ENCODE results near the gene PPP2R2C. TPM values are rescaled to one million over a fixed set of nuclear protein-coding genes. Genes with fewer than 3 reads are reported as not detected.

Gene PPP2R2C
- polyA plus RNA-seq, 1 experiment: 0.06 TPM

GRCh38 chr4:6367371-6367851, 105.0 kb downstream of the PPP2R2C start:
- DNase-seq (ENCODE audit: low read depth): no peak
- no peak for TF ChIP-seq CTCF (IDR thresholded peaks at IDR 0.05; ENCODE audit: insufficient read depth, low read depth, low read length)

GRCh38 chr4:6366581-6366980, 105.8 kb downstream of the PPP2R2C start:
- POLR2A ChIA-PET: no interaction called here
- CTCF ChIA-PET: no interaction called here
- Histone ChIP-seq H3K4me3 (ENCODE audit: low read depth, low read length) (no peak overlapping the region), H3K27me3 (ENCODE audit: control insufficient read depth, insufficient read depth, low read length) (peaks cover 2% of the 10 kb centered on the region), H3K36me3 (ENCODE audit: control insufficient read depth, insufficient read depth, low read length) (no peaks in the 10 kb centered on the region)
- no peak for DNase-seq (ENCODE audit: low read depth)
- no peak for TF ChIP-seq CTCF (IDR thresholded peaks at IDR 0.05; ENCODE audit: insufficient read depth, low read depth, low read length)

More at GRCh38 chr4:6367371-6367851, 105.0 kb downstream of the PPP2R2C start:
- CTCF ChIA-PET: no interaction called here
- H3K27me3 ChIP-seq (ENCODE audit: control insufficient read depth, insufficient read depth, low read length): peaks cover 2% of the 10 kb centered on the region
- no peak overlapping the region for H3K4me3 ChIP-seq (ENCODE audit: low read depth, low read length)
- POLR2A ChIA-PET: no interaction called here
- no peaks in the 10 kb centered on the region for H3K36me3 ChIP-seq (ENCODE audit: control insufficient read depth, insufficient read depth, low read length)

GRCh38 chr4:6365545-6366086, 106.8 kb downstream of the PPP2R2C start:
- TF ChIP-seq CTCF (IDR thresholded peaks at IDR 0.05; ENCODE audit: insufficient read depth, low read depth, low read length): no peak
- ChIA-PET CTCF (no interaction called here), POLR2A (no interaction called here)
- no peak for DNase-seq (ENCODE audit: low read depth)
- Histone ChIP-seq H3K27me3 (ENCODE audit: control insufficient read depth, insufficient read depth, low read length) (peaks cover 2% of the 10 kb centered on the region), H3K36me3 (ENCODE audit: control insufficient read depth, insufficient read depth, low read length) (no peaks in the 10 kb centered on the region), H3K4me3 (ENCODE audit: low read depth, low read length) (no peak overlapping the region)

GRCh38 chr4:6364581-6364980, 107.8 kb downstream of the PPP2R2C start:
- H3K4me3 ChIP-seq (ENCODE audit: low read depth, low read length): no peak overlapping the region
- TF ChIP-seq CTCF (IDR thresholded peaks at IDR 0.05; ENCODE audit: insufficient read depth, low read depth, low read length): no peak
- no peaks in the 10 kb centered on the region for H3K36me3 ChIP-seq (ENCODE audit: control insufficient read depth, insufficient read depth, low read length)
- no peak for DNase-seq (ENCODE audit: low read depth)
- POLR2A ChIA-PET: no interaction called here
- H3K27me3 ChIP-seq (ENCODE audit: control insufficient read depth, insufficient read depth, low read length): peaks cover 2% of the 10 kb centered on the region
- CTCF ChIA-PET: no interaction called here

GRCh38 chr4:6364146-6364545, 108.3 kb downstream of the PPP2R2C start:
- ChIA-PET POLR2A (no interaction called here), CTCF (no interaction called here)
- Histone ChIP-seq H3K4me3 (ENCODE audit: low read depth, low read length) (no peak overlapping the region), H3K27me3 (ENCODE audit: control insufficient read depth, insufficient read depth, low read length) (peaks cover 2% of the 10 kb centered on the region), H3K36me3 (ENCODE audit: control insufficient read depth, insufficient read depth, low read length) (no peaks in the 10 kb centered on the region)
- TF ChIP-seq CTCF (IDR thresholded peaks at IDR 0.05; ENCODE audit: insufficient read depth, low read depth, low read length): no peak
- no peak for DNase-seq (ENCODE audit: low read depth)
